Neural crest cell (in vitro differentiated cells): ENCODE data around the gene KIF4A. TPM values are rescaled to one million over a fixed set of nuclear protein-coding genes. Genes with fewer than 3 reads are reported as not detected.

ENCODE experiments used
- DNase-seq: peaks from one replicate; pipeline ENCODE4 v3.0.0; 2021; ENCODE audit warnings: low read depth, mixed read lengths, low spot score
- H3K27ac Mint-ChIP-seq: one replicate; pipeline ENCODE4 v1.8.0; 2021; ENCODE audit warnings: mild to moderate bottlenecking, mixed read lengths; ENCODE audit not compliant: unreplicated experiment
- H3K27me3 Mint-ChIP-seq: 2 replicates; pipeline ENCODE4 v1.8.0; 2021; ENCODE audit warnings: low read depth, mild to moderate bottlenecking, mixed read lengths
- H3K36me3 Mint-ChIP-seq: 2 replicates; pipeline ENCODE4 v1.8.0; 2021; ENCODE audit warnings: low read depth, mild to moderate bottlenecking, mixed read lengths
- H3K4me1 Mint-ChIP-seq: 2 replicates; pipeline ENCODE4 v1.8.0; 2021; ENCODE audit warnings: mixed read lengths
- H3K4me3 Mint-ChIP-seq: one replicate; pipeline ENCODE4 v1.8.0; 2021; ENCODE audit warnings: mild to moderate bottlenecking, mixed read lengths
- H3K9me3 Mint-ChIP-seq: 2 replicates; pipeline ENCODE4 v1.8.0; 2021; ENCODE audit warnings: mixed read lengths
- total RNA-seq: library from RNA; stranded (reverse); gene quantifications from 2 replicates; pipeline ENCODE4 v1.2.1, GENCODE V29; 2021
- TF ChIP-seq, protein P1 (sequence below): fragments of 200-600 bp; sonication (generic); conservative IDR thresholded peaks from 2 replicates; pipeline ENCODE4 v1.5.0; 2021; ENCODE audit warnings: antibody characterized with exemption, mild to moderate bottlenecking

Gene KIF4A
- total RNA-seq, 1 donor from 2014 or later: 58.5 TPM

GRCh38 chrX:70437011-70437410, 147.1 kb downstream of the KIF4A start:
- no peak overlapping the region for H3K4me3 Mint-ChIP-seq
- H3K9me3 Mint-ChIP-seq: no peaks in the 10 kb centered on the region
- no peaks in the 10 kb centered on the region for H3K36me3 Mint-ChIP-seq
- peaks cover 8% of the 10 kb centered on the region for H3K4me1 Mint-ChIP-seq
- H3K27ac Mint-ChIP-seq: no peak overlapping the region
- TF ChIP-seq, protein P1, sequence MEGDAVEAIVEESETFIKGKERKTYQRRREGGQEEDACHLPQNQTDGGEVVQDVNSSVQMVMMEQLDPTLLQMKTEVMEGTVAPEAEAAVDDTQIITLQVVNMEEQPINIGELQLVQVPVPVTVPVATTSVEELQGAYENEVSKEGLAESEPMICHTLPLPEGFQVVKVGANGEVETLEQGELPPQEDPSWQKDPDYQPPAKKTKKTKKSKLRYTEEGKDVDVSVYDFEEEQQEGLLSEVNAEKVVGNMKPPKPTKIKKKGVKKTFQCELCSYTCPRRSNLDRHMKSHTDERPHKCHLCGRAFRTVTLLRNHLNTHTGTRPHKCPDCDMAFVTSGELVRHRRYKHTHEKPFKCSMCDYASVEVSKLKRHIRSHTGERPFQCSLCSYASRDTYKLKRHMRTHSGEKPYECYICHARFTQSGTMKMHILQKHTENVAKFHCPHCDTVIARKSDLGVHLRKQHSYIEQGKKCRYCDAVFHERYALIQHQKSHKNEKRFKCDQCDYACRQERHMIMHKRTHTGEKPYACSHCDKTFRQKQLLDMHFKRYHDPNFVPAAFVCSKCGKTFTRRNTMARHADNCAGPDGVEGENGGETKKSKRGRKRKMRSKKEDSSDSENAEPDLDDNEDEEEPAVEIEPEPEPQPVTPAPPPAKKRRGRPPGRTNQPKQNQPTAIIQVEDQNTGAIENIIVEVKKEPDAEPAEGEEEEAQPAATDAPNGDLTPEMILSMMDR: no peak
- DNase-seq: no peak
- peaks cover 35% of the 10 kb centered on the region for H3K27me3 Mint-ChIP-seq

DNA sequence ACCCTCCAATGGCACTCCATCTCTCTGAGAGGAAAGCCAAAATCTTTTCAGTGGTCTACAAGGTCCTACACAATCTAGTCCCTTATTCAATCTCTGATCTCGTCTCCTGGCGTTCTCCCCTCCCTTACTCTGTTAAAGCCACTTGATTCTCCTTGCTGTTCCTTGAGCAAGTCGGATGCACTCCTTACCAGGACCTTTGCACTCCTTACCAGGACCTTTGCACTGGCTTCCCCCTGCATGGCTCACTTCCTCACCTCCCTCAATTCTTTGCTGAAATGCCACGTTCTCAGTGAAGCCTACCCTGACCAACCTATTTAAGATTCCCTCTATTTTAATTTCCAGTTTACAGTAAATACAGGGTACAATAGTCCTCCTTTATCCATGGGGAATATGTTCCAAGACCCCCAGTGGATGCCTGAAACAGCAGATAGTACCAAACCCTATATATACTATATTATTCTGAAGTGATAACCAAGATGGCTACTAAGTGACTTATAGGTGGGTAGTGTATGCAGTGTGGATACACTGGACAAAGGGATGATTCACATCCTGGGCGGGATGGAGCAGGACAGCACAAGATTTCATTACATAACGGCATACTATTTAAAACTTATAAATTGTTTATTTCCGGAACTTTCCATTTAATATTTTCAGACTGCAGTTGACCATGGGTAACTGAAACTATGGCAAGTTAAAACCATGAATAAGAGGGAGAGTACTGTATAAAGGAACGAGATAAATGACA, 148.2 kb downstream of the KIF4A start:
- no peaks in the 10 kb centered on the region for H3K9me3 Mint-ChIP-seq
- H3K27me3 Mint-ChIP-seq: peaks cover 39% of the 10 kb centered on the region
- H3K27ac Mint-ChIP-seq: no peak overlapping the region
- peaks cover 8% of the 10 kb centered on the region for H3K4me1 Mint-ChIP-seq
- TF ChIP-seq, protein P1: no peak
- no peak for DNase-seq
- H3K36me3 Mint-ChIP-seq: no peaks in the 10 kb centered on the region
- H3K4me3 Mint-ChIP-seq: peak overlapping the region; percentile 14

- Mint-ChIP-seq H3K36me3 (no peaks in the 10 kb centered on the region), H3K27ac (no peak overlapping the region), H3K4me3 (no peak overlapping the region), H3K4me1 (peaks cover 11% of the 10 kb centered on the region), H3K9me3 (no peaks in the 10 kb centered on the region), H3K27me3 (peaks cover 39% of the 10 kb centered on the region)
- DNase-seq: no peak
- TF ChIP-seq, protein P1: no peak
Observed at GRCh38 chrX:70439016-70439415, 149.1 kb downstream of the KIF4A start.

DNA sequence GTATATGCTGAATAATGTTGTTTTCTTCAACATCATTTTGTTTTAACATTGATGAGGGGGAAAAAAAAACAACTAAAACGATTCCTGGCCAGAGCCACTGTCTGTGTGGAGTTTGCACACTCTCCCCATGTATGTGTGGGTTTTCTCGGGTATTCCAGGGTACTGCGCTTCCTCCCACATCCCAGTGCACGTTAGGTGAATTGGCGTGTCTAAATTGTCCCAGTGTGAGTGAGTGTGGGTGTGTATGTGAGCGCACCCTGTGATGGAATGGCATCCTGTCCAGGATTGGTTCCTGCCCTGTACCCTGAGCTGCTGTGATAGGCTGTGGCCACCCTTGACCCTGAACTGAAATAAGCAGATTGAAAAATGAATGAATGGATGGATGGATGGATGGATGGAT, 152.3 kb downstream of the KIF4A start:
- H3K36me3 Mint-ChIP-seq: no peaks in the 10 kb centered on the region
- no peaks in the 10 kb centered on the region for H3K9me3 Mint-ChIP-seq
- TF ChIP-seq, protein P1: no peak
- H3K27ac Mint-ChIP-seq: no peak overlapping the region
- DNase-seq: no peak
- H3K4me1 Mint-ChIP-seq: peaks cover 9% of the 10 kb centered on the region
- peaks cover 42% of the 10 kb centered on the region for H3K27me3 Mint-ChIP-seq
- H3K4me3 Mint-ChIP-seq: no peak overlapping the region

DNA sequence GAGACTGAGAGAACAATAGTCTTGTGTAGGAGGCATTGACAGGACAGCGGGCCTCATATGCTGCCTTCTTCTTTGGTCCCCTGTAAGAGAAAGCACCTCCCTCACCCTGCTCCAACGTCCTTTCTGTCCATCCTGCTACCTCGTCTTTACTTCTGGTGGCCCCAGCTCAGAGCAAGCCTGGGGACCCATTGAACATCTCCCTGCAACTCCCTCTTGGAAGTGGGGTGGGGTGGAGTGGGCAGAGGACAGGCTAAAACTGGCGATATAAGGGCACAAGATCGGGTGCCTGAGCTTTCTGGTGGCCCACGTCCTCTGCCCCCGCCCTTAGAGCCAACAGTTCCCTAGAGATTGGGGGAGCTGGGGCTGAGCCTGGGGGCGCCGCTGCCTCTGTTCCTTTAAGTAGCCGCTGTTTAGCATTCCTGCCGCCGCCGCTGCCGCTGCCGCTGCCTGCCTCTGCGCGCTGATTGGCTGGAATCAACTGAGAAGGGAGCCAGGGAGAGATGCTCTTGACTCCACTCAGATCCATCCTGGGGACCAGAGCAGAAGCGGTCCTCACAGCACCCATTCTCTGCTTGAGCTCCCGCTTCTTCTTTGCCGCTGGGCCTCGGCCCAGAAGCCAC, 154.5 kb downstream of the KIF4A start, which contains the start of gene DLG3:
Gene DLG3, plus strand, starts transcription at position 510 of the 620 bp plus-strand sequence. CDS start 367 bp downstream, outside the sequence.
- Mint-ChIP-seq H3K27ac (no peak within 1 kb of the TSS), H3K4me3 (peak within 1 kb of the TSS; percentile 67), H3K9me3 (no peaks in the 10 kb centered on the region), H3K27me3 (peaks cover 31% of the 10 kb centered on the region), H3K4me1 (peaks cover 9% of the 10 kb centered on the region), H3K36me3 (peaks cover 2% of the 10 kb centered on the region)
- TF ChIP-seq, protein P1: no peak
- peak; percentile 54 for DNase-seq
